Measurements from ENCODE around the gene TCF4.

Gene TCF4

DNA sequence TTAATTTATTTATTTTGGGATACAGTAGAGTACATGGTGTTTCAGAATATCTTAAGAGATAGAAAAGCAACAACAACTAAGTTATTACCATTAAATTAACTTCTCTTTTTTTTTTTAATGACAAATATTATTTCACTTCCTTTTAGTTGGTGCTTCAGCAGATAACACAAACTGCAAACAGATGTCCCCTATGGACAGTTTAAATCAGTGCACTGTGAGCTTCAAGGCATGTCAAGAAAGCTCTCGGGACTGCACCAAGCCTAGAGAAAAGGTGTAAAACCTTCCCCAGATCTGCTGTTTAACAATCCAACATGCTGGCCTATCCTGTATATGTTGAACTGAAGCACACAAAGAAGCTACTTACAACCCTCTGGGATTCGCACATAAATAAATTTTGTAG is 122.7 kb downstream of the TCF4 start:
- H4K20me1 ChIP-seq (ENCODE audit: insufficient read depth, low read length, poor library complexity, severe bottlenecking), result no peaks in the 10 kb centered on the region
- no peaks in the 10 kb centered on the region for H3K4me1 ChIP-seq (ENCODE audit: insufficient read depth, low read length, poor library complexity, severe bottlenecking)
- H3K36me3 ChIP-seq (ENCODE audit: insufficient read depth, low read length), result peaks cover 8% of the 10 kb centered on the region; the same call in 1 of the 2 replicates
- no peaks in the 10 kb centered on the region for H3K27me3 ChIP-seq (ENCODE audit: insufficient read depth, low read length, poor library complexity, severe bottlenecking)
- H3K9me2 ChIP-seq (replicated peaks; ENCODE audit: low read depth, low read length), result no peaks in the 10 kb centered on the region
- no peak overlapping the region for H3K9ac ChIP-seq (ENCODE audit: low read depth, low read length, poor library complexity, severe bottlenecking)
- no peak overlapping the region for H3K4me2 ChIP-seq (ENCODE audit: low read depth, low read length, poor library complexity, severe bottlenecking)
- H3F3A ChIP-seq (ENCODE audit: low read depth), result no peaks in the 10 kb centered on the region
- TF ChIP-seq, protein P1, sequence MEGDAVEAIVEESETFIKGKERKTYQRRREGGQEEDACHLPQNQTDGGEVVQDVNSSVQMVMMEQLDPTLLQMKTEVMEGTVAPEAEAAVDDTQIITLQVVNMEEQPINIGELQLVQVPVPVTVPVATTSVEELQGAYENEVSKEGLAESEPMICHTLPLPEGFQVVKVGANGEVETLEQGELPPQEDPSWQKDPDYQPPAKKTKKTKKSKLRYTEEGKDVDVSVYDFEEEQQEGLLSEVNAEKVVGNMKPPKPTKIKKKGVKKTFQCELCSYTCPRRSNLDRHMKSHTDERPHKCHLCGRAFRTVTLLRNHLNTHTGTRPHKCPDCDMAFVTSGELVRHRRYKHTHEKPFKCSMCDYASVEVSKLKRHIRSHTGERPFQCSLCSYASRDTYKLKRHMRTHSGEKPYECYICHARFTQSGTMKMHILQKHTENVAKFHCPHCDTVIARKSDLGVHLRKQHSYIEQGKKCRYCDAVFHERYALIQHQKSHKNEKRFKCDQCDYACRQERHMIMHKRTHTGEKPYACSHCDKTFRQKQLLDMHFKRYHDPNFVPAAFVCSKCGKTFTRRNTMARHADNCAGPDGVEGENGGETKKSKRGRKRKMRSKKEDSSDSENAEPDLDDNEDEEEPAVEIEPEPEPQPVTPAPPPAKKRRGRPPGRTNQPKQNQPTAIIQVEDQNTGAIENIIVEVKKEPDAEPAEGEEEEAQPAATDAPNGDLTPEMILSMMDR (conservative IDR thresholded peaks at IDR 0.05; ENCODE audit: low read length), result no peak
- TF ChIP-seq EZH2phosphoT487 (IDR thresholded peaks at IDR 0.05; ENCODE audit: borderline replicate concordance), result no peak
- no peaks in the 10 kb centered on the region for H3K79me2 ChIP-seq (ENCODE audit: insufficient read depth, low read length)
- H2AFZ ChIP-seq (ENCODE audit: low read length), result no peak overlapping the region
- no peak overlapping the region for H3K4me3 ChIP-seq (ENCODE audit: low read length, poor library complexity, severe bottlenecking)
- no peaks in the 10 kb centered on the region for H3K9me3 ChIP-seq (ENCODE audit: insufficient read depth, low read depth, low read length)

DNA sequence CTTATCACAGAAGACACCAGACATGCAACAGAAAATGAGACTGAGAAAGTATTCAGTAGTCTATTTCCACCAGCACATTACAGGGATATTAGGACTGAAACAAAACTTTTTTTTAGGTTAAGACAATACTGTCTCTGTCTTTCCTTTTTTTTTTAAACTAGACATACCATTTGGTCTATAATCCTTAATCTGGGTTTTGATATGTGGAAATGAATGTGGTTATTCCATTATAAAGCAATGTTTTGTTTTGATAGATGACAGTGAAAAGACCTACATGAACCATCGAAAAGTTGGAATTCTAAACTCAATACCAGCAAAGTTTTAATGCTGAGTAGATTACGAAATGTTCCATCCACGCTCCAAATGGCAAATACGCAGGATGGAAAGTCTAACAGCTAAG is 123.4 kb downstream of the TCF4 start:
- TF ChIP-seq EZH2phosphoT487 (IDR thresholded peaks at IDR 0.05; ENCODE audit: borderline replicate concordance), result no peak
- no peak overlapping the region for H2AFZ ChIP-seq (ENCODE audit: low read length)
- H3K79me2 ChIP-seq (ENCODE audit: insufficient read depth, low read length), result no peaks in the 10 kb centered on the region
- H3K4me3 ChIP-seq (ENCODE audit: low read length, poor library complexity, severe bottlenecking), result no peak overlapping the region
- no peaks in the 10 kb centered on the region for H3K9me2 ChIP-seq (replicated peaks; ENCODE audit: low read depth, low read length)
- H3K9ac ChIP-seq (ENCODE audit: low read depth, low read length, poor library complexity, severe bottlenecking), result no peak overlapping the region
- no peaks in the 10 kb centered on the region for H4K20me1 ChIP-seq (ENCODE audit: insufficient read depth, low read length, poor library complexity, severe bottlenecking)
- H3K36me3 ChIP-seq (ENCODE audit: insufficient read depth, low read length), result peaks cover 14% of the 10 kb centered on the region; the same call in 1 of the 2 replicates
- H3K4me1 ChIP-seq (ENCODE audit: insufficient read depth, low read length, poor library complexity, severe bottlenecking), result no peaks in the 10 kb centered on the region
- no peaks in the 10 kb centered on the region for H3K9me3 ChIP-seq (ENCODE audit: insufficient read depth, low read depth, low read length)
- H3K4me2 ChIP-seq (ENCODE audit: low read depth, low read length, poor library complexity, severe bottlenecking), result no peak overlapping the region
- no peaks in the 10 kb centered on the region for H3K27me3 ChIP-seq (ENCODE audit: insufficient read depth, low read length, poor library complexity, severe bottlenecking)
- H3F3A ChIP-seq (ENCODE audit: low read depth), result no peaks in the 10 kb centered on the region

DNA sequence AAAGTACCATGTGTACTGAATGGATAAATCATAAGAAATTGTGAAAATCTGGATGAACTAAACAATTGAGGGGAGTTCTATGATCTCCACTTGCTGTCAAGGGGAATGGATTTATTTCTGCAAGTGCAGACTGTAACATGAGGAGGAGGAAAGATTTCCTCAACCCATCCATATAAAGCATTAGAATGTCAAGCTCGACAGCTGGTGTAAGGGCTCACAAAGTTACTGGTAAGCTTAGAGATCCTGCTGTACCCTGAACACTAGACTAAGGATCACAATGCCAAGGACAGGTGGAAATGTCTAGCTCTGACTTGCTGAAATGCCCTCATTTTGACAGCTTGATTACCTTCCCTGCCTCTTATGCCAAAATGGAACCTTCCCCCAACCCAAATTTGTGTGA is 125.3 kb downstream of the TCF4 start:
- no peak for TF ChIP-seq EZH2phosphoT487 (IDR thresholded peaks at IDR 0.05; ENCODE audit: borderline replicate concordance)
- TF ChIP-seq, protein P1 (conservative IDR thresholded peaks at IDR 0.05; ENCODE audit: low read length), result no peak
- no peaks in the 10 kb centered on the region for H3K4me1 ChIP-seq (ENCODE audit: insufficient read depth, low read length, poor library complexity, severe bottlenecking)
- H3K79me2 ChIP-seq (ENCODE audit: insufficient read depth, low read length), result no peaks in the 10 kb centered on the region
- H3K36me3 ChIP-seq (ENCODE audit: insufficient read depth, low read length), result peaks cover 16% of the 10 kb centered on the region; the same call in 1 of the 2 replicates
- no peak overlapping the region for H3K9ac ChIP-seq (ENCODE audit: low read depth, low read length, poor library complexity, severe bottlenecking)
- H3K27me3 ChIP-seq (ENCODE audit: insufficient read depth, low read length, poor library complexity, severe bottlenecking), result no peaks in the 10 kb centered on the region
- H2AFZ ChIP-seq (ENCODE audit: low read length), result no peak overlapping the region
- no peaks in the 10 kb centered on the region for H4K20me1 ChIP-seq (ENCODE audit: insufficient read depth, low read length, poor library complexity, severe bottlenecking)
- no peaks in the 10 kb centered on the region for H3K9me2 ChIP-seq (replicated peaks; ENCODE audit: low read depth, low read length)
- no peaks in the 10 kb centered on the region for H3F3A ChIP-seq (ENCODE audit: low read depth)
- no peak overlapping the region for H3K4me3 ChIP-seq (ENCODE audit: low read length, poor library complexity, severe bottlenecking)
- H3K4me2 ChIP-seq (ENCODE audit: low read depth, low read length, poor library complexity, severe bottlenecking), result no peak overlapping the region
- no peaks in the 10 kb centered on the region for H3K9me3 ChIP-seq (ENCODE audit: insufficient read depth, low read depth, low read length)

DNA sequence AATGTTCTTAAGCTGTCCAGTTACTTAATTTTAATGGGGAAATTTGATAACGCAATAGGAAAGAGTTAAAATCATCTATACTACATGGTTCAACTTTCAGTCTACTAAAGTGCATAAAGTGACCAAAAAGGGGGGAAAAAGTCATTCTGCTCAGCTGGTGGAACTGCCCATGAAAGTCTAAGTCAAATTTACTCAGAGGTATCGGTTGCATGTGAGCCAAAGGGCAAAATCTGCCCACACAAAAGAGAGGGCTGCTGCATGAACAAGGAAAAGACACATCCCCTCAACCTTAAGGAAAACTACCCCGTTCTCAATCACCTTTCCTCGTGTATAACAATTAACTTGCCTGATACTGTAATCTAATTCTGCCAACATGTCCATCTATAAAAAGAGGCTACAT is 126.1 kb downstream of the TCF4 start:
- H2AFZ ChIP-seq (ENCODE audit: low read length), result no peak overlapping the region
- no peaks in the 10 kb centered on the region for H3K9me3 ChIP-seq (ENCODE audit: insufficient read depth, low read depth, low read length)
- no peaks in the 10 kb centered on the region for H3K9me2 ChIP-seq (replicated peaks; ENCODE audit: low read depth, low read length)
- no peaks in the 10 kb centered on the region for H3F3A ChIP-seq (ENCODE audit: low read depth)
- no peak overlapping the region for H3K4me3 ChIP-seq (ENCODE audit: low read length, poor library complexity, severe bottlenecking)
- no peaks in the 10 kb centered on the region for H3K79me2 ChIP-seq (ENCODE audit: insufficient read depth, low read length)
- no peak overlapping the region for H3K4me2 ChIP-seq (ENCODE audit: low read depth, low read length, poor library complexity, severe bottlenecking)
- peaks cover 16% of the 10 kb centered on the region; the same call in 1 of the 2 replicates for H3K36me3 ChIP-seq (ENCODE audit: insufficient read depth, low read length)
- no peak overlapping the region for H3K9ac ChIP-seq (ENCODE audit: low read depth, low read length, poor library complexity, severe bottlenecking)
- no peaks in the 10 kb centered on the region for H3K4me1 ChIP-seq (ENCODE audit: insufficient read depth, low read length, poor library complexity, severe bottlenecking)
- H4K20me1 ChIP-seq (ENCODE audit: insufficient read depth, low read length, poor library complexity, severe bottlenecking), result no peaks in the 10 kb centered on the region
- H3K27me3 ChIP-seq (ENCODE audit: insufficient read depth, low read length, poor library complexity, severe bottlenecking), result no peaks in the 10 kb centered on the region
- TF ChIP-seq EZH2phosphoT487 (IDR thresholded peaks at IDR 0.05; ENCODE audit: borderline replicate concordance), result no peak
- TF ChIP-seq, protein P1 (conservative IDR thresholded peaks at IDR 0.05; ENCODE audit: low read length), result no peak

All from Loucy (cell line).